HL-60 (cell line): Measurements from ENCODE around the gene CTNND2.

ENCODE experiments used
- DNase-seq, 2 experiments: peaks; one replicate each; pipeline ENCODE4 v3.0.0-alpha.2; 2010 to 2020; ENCODE audit warnings: low read depth in 1 of 2, low spot score in 1 of 2
- H3K27ac ChIP-seq: fragments of 250-450 bp; sonication (Bioruptor Pico); replicated peaks from 2 replicates; pipeline ENCODE4 v1.5.1; 2020; ENCODE audit warnings: mild to moderate bottlenecking, moderate library complexity
- H3K27me3 ChIP-seq: fragments of 250-450 bp; sonication (Bioruptor Pico); 2 replicates; pipeline ENCODE4 v1.5.1; 2021; ENCODE audit warnings: mild to moderate bottlenecking, moderate library complexity; ENCODE audit not compliant: insufficient read depth, poor library complexity, severe bottlenecking
- H3K4me3 ChIP-seq: replicated peaks from 2 replicates; pipeline ENCODE4 v1.5.1; 2011; ENCODE audit warnings: mild to moderate bottlenecking, control low read depth, low read length; ENCODE audit not compliant: insufficient read depth
- GABPA ChIP-seq: IDR thresholded peaks from 2 replicates; pipeline ENCODE4 v1.6.1; 2012; ENCODE audit warnings: low read depth
- POLR2AphosphoS5 ChIP-seq: IDR thresholded peaks from 2 replicates; pipeline ENCODE4 v1.6.1; 2012; ENCODE audit warnings: low read depth
- SPI1 ChIP-seq: IDR thresholded peaks from 2 replicates; pipeline ENCODE4 v1.6.1; 2012; ENCODE audit warnings: low read depth, mild to moderate bottlenecking, borderline replicate concordance
- TF ChIP-seq, protein P1 (sequence below): IDR thresholded peaks from one replicate; pipeline ENCODE4 v1.5.1; 2011; ENCODE audit warnings: low read length, control low read depth, inconsistent platforms; ENCODE audit not compliant: insufficient read depth
- TF ChIP-seq, protein P2 (sequence below): IDR thresholded peaks from 2 replicates; pipeline ENCODE4 v1.6.1; 2012; ENCODE audit warnings: low read depth; ENCODE audit not compliant: insufficient replicate concordance

CTNND2 gene

DNA sequence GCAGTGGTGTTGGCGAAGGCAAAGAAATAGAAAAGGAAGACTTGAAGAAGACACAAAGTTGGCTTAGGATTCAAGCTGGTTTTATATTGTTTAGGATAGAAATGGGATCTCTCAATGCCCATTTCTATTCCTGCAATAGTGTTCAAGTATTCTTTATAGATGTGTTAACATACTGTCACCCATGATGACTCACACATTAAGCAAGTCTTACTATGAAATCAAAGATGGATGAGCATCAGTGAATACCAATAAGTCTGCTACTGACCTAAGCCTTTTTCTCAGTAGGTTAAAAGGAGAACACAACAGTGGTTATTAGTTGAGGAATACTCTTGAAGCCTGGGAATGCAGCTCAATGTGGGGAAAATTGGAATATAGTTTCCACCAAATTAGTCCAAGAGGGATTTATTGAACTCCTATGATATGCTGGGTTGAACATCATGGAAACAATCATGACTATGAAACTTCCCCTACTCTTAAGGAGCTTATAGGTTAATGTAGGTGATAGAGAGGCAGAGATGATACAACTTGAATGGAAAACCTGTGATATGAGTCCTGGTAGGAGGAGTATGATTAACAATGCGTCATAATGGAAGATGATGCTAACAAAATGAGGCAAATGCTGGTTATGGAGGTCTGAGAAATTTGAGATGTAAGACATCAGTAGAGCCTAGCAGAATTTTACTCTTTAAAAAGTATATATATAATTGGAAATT lies 726.1 kb downstream of the CTNND2 start:
- no peak for DNase-seq
- TF ChIP-seq SPI1, result no peak
- Histone ChIP-seq H3K27ac (no peak overlapping the region), H3K27me3 (no peaks in the 10 kb centered on the region), H3K4me3 (no peak overlapping the region)

DNA sequence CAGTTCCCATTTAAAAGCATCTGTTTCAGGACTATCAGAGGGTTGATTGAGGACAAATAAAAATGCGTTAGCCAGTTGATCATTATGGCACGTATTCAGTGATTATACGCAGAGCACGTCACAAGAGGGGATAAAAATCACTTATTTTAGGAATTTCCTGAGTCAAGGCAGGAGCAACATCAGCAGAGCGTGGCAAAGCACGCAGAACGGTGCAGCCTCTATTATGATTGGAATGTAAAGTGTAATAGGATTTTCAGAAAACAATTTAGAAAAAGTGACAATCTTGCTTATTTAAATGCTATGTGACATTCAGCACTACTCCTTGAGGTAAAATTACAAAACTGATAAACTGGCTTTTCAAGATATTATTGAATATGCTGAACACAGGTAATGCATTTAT lies 729.7 kb downstream of the CTNND2 start:
- TF ChIP-seq SPI1 (no peak), POLR2AphosphoS5 (no peak), GABPA (no peak)
- TF ChIP-seq, protein P1, sequence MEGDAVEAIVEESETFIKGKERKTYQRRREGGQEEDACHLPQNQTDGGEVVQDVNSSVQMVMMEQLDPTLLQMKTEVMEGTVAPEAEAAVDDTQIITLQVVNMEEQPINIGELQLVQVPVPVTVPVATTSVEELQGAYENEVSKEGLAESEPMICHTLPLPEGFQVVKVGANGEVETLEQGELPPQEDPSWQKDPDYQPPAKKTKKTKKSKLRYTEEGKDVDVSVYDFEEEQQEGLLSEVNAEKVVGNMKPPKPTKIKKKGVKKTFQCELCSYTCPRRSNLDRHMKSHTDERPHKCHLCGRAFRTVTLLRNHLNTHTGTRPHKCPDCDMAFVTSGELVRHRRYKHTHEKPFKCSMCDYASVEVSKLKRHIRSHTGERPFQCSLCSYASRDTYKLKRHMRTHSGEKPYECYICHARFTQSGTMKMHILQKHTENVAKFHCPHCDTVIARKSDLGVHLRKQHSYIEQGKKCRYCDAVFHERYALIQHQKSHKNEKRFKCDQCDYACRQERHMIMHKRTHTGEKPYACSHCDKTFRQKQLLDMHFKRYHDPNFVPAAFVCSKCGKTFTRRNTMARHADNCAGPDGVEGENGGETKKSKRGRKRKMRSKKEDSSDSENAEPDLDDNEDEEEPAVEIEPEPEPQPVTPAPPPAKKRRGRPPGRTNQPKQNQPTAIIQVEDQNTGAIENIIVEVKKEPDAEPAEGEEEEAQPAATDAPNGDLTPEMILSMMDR, result no peak
- TF ChIP-seq, protein P2, sequence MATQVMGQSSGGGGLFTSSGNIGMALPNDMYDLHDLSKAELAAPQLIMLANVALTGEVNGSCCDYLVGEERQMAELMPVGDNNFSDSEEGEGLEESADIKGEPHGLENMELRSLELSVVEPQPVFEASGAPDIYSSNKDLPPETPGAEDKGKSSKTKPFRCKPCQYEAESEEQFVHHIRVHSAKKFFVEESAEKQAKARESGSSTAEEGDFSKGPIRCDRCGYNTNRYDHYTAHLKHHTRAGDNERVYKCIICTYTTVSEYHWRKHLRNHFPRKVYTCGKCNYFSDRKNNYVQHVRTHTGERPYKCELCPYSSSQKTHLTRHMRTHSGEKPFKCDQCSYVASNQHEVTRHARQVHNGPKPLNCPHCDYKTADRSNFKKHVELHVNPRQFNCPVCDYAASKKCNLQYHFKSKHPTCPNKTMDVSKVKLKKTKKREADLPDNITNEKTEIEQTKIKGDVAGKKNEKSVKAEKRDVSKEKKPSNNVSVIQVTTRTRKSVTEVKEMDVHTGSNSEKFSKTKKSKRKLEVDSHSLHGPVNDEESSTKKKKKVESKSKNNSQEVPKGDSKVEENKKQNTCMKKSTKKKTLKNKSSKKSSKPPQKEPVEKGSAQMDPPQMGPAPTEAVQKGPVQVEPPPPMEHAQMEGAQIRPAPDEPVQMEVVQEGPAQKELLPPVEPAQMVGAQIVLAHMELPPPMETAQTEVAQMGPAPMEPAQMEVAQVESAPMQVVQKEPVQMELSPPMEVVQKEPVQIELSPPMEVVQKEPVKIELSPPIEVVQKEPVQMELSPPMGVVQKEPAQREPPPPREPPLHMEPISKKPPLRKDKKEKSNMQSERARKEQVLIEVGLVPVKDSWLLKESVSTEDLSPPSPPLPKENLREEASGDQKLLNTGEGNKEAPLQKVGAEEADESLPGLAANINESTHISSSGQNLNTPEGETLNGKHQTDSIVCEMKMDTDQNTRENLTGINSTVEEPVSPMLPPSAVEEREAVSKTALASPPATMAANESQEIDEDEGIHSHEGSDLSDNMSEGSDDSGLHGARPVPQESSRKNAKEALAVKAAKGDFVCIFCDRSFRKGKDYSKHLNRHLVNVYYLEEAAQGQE, result no peak
- no peak for DNase-seq
- Histone ChIP-seq H3K4me3 (no peak overlapping the region), H3K27me3 (no peaks in the 10 kb centered on the region), H3K27ac (no peak overlapping the region)

DNA sequence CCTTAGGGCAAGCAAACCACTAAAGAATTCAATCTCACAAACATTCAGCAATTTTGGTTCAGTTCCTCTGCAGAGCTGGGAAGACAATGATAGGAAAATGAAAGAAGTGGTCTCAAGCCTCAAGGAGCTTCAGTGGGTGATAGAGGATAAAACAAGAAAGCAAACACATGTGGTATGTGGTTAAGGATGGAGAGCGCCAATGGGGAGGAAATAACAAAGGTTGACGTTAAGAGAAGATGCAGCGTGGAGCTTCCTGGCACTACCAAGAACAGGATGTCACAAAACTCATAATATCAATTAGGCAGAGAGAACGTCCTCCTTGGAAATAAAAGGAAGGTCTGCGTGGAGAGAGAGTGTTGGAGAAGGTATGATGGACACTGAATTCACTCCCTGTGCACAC lies 731.8 kb downstream of the CTNND2 start:
- no peak overlapping the region for H3K4me3 ChIP-seq
- H3K27ac ChIP-seq, result no peak overlapping the region
- no peak for TF ChIP-seq GABPA
- TF ChIP-seq, protein P1, result no peak
- no peak for TF ChIP-seq POLR2AphosphoS5
- TF ChIP-seq, protein P2, result no peak
- no peaks in the 10 kb centered on the region for H3K27me3 ChIP-seq
- no peak for DNase-seq

DNA sequence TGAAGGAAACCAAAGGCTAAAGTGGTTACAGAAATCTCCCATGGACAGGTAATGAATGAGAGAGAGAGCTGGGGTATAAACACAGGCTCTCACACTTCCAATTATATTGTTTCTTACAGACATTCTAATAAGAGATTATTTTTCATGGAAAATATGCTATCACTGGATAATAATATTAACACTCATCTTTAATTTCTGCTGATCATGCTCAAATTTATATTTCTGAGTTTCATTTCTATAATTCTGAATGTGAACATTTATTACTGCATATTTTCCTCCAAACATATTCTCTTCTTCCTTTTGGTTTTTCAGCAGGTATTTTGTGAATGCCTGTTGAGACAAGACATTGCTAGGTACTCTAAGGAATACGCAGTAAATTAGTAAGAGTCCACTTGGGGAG lies 733.0 kb downstream of the CTNND2 start:
- Histone ChIP-seq H3K4me3 (no peak overlapping the region), H3K27me3 (no peaks in the 10 kb centered on the region), H3K27ac (no peak overlapping the region)
- TF ChIP-seq GABPA (no peak), SPI1 (no peak), POLR2AphosphoS5 (no peak)
- TF ChIP-seq, protein P1, result no peak
- TF ChIP-seq, protein P2, result no peak
- no peak for DNase-seq
